Measurements from ENCODE around the gene KRTAP17-1.

- TF ChIP-seq CTCF (IDR thresholded peaks at IDR 0.05; ENCODE audit: insufficient read depth, low read length) (no peak), POLR2AphosphoS5 (IDR thresholded peaks at IDR 0.05; ENCODE audit: low read depth) (no peak)
These were observed 420 bp upstream of the KRTAP17-1 start for GRCh38 chr17:41315814-41316445.

All from HL-60 (cell line).